22Rv1 (cell line): Measurements from ENCODE around the gene AP2A2.

Experiments used
- H3K27ac ChIP-seq: fragments of 450-650 bp; 2 replicates; pipeline ENCODE4 v1.5.1; 2017
- CTCF ChIP-seq: fragments of 450-650 bp; IDR thresholded peaks from 2 replicates; pipeline ENCODE4 v1.5.1; 2017; ENCODE audit warnings: mild to moderate bottlenecking
- ZFX ChIP-seq: fragments of 450-650 bp; IDR thresholded peaks from 2 replicates; pipeline ENCODE4 v1.6.1; 2017; ENCODE audit warnings: antibody characterized with exemption, borderline replicate concordance

Gene AP2A2

GRCh38 chr11:985406-985805 lies 59.7 kb downstream of the AP2A2 start:
- peak overlapping the region; percentile 58 for H3K27ac ChIP-seq
- TF ChIP-seq ZFX (no peak), CTCF (no peak)

GRCh38 chr11:985848-986247 lies 60.2 kb downstream of the AP2A2 start:
- TF ChIP-seq ZFX (no peak), CTCF (no peak)

GRCh38 chr11:986270-986951 lies 60.7 kb downstream of the AP2A2 start:
- TF ChIP-seq ZFX (no peak), CTCF (no peak)
- H3K27ac ChIP-seq: peak overlapping the region; percentile 58

More at GRCh38 chr11:985848-986247, 60.2 kb downstream of the AP2A2 start:
- peak overlapping the region; percentile 58 for H3K27ac ChIP-seq

- peak overlapping the region; percentile 58 for H3K27ac ChIP-seq
- TF ChIP-seq CTCF (no peak), ZFX (no peak)
These were observed 61.3 kb downstream of the AP2A2 start for GRCh38 chr11:986952-987305.

GRCh38 chr11:987671-988070 lies 62.0 kb downstream of the AP2A2 start:
- TF ChIP-seq CTCF: no peak
- no peak for TF ChIP-seq ZFX
- H3K27ac ChIP-seq: no peak overlapping the region

- no peak overlapping the region for H3K27ac ChIP-seq
- no peak for TF ChIP-seq CTCF
- TF ChIP-seq ZFX: no peak
These were observed 64.4 kb downstream of the AP2A2 start for GRCh38 chr11:990101-990500.

- no peak overlapping the region for H3K27ac ChIP-seq
These were observed 65.4 kb downstream of the AP2A2 start for GRCh38 chr11:991034-991433.

More at GRCh38 chr11:991034-991433, 65.4 kb downstream of the AP2A2 start:
- no peak for TF ChIP-seq CTCF
- TF ChIP-seq ZFX: no peak
